Ovary (tissue), 3 donors: ENCODE measurements around the gene CCDC188.

Experiments used
- CTCF ChIP-seq, 3 donors: fragments of 450-650 bp in 2 of 3; fragments of 200-600 bp in 1 of 3; IDR thresholded peaks; one replicate each; pipeline versions ENCODE4 v1.5.1 to v1.8.0; 2016 to 2022; ENCODE audit warnings: antibody characterized with exemption in 3 of 3, mild to moderate bottlenecking in 1 of 3
- POLR2A ChIP-seq: fragments of 450-650 bp; IDR thresholded peaks from one replicate; pipeline ENCODE4 v1.6.1; 2017; ENCODE audit warnings: antibody characterized with exemption, mild to moderate bottlenecking, moderate library complexity
- donor health status: DM: no; HTN: no; CAD: no.

GRCh38 chr22:20136603-20136873 lies 14.3 kb downstream of the CCDC188 start:
- no peak for TF ChIP-seq POLR2A
- no peak for TF ChIP-seq CTCF (IDR thresholded peaks at IDR 0.05)
